ENCODE results near the gene FBXL20.

DNA sequence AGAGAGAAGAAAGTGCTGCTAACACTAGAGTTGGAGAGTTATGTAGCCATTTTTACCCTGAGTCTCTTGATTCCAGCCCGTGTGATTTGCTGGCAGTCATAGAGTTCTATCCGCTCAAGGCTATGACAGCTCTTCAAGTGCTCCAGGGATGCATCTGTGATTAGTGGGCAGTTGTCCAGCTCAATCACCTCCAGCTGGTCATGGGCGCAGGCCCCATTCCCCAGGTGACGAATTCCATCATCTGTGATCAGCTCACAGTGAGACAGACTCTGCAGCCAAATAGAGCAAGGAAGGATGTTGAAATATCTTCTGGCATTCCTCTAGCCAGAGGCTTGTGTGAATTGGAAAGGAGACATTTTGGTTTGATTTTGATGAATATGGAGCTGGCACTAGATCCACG is 137.3 kb downstream of the FBXL20 start:
- TF ChIP-seq, protein P1, sequence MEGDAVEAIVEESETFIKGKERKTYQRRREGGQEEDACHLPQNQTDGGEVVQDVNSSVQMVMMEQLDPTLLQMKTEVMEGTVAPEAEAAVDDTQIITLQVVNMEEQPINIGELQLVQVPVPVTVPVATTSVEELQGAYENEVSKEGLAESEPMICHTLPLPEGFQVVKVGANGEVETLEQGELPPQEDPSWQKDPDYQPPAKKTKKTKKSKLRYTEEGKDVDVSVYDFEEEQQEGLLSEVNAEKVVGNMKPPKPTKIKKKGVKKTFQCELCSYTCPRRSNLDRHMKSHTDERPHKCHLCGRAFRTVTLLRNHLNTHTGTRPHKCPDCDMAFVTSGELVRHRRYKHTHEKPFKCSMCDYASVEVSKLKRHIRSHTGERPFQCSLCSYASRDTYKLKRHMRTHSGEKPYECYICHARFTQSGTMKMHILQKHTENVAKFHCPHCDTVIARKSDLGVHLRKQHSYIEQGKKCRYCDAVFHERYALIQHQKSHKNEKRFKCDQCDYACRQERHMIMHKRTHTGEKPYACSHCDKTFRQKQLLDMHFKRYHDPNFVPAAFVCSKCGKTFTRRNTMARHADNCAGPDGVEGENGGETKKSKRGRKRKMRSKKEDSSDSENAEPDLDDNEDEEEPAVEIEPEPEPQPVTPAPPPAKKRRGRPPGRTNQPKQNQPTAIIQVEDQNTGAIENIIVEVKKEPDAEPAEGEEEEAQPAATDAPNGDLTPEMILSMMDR (IDR thresholded peaks at IDR 0.05) = no peak
- TF ChIP-seq POLR2A (IDR thresholded peaks at IDR 0.05) = no peak
